HL-60/S4 treated with phorbol 12-myristate 13-acetate at 8.2 ng/mL for 4 days and 3 days (cell line): Measurements from ENCODE around the gene IMP4.

Source experiments
- in situ Hi-C: fragments of 300-500 bp; cut with MboI; formaldehyde crosslinking; loops from 2 replicates; pipeline ENCODE4 v1.15.0; 2022; ENCODE audit warnings: low sequenced_read_pairs

Gene IMP4

DNA sequence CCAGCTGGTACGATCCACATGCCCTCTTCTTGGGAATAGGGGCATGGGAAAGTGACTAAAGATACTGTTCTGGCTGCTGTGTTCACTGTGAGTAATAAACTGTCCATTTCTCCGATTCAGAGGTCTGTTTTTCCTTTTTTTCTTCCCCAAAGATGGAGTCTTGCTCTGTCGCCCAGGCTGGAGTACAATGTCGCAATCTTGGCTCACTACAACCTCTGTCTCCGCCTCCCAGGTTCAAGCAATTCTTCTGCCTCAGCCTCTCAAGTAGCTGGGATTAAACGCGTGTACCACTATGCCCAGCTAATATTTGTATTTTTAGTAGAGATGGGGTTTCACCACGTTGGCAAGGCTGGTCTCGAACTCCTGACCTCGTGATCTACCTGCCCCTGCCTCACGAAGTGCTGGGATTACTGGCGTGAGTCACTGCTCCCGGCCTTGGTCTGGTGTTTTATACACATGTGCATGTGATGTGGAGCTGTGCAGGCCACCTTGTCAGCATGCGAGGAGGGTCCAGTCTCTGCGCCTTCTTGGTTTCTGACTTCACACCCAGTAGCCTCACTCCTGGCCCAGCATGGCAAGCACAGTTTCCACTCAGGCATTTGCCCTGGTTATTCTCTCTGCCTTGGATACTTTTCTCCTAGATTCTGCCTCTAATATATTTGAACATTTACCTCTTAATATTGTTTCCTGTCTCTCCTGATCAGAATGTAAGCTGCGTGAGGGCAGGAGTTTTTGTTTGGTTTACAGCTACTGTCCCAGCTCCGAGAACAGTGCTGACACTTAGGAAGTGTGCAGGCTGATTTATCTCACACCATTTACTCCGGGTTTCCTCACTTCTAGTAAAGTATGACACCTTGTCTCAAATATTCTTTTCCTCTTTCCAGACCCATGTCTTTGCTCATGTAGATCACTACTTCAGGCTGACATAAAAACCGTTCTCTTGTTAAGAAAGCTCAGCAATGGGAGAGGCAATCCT, 32.9 kb downstream of the IMP4 start:
- in situ Hi-C loops, result no loop called here

DNA sequence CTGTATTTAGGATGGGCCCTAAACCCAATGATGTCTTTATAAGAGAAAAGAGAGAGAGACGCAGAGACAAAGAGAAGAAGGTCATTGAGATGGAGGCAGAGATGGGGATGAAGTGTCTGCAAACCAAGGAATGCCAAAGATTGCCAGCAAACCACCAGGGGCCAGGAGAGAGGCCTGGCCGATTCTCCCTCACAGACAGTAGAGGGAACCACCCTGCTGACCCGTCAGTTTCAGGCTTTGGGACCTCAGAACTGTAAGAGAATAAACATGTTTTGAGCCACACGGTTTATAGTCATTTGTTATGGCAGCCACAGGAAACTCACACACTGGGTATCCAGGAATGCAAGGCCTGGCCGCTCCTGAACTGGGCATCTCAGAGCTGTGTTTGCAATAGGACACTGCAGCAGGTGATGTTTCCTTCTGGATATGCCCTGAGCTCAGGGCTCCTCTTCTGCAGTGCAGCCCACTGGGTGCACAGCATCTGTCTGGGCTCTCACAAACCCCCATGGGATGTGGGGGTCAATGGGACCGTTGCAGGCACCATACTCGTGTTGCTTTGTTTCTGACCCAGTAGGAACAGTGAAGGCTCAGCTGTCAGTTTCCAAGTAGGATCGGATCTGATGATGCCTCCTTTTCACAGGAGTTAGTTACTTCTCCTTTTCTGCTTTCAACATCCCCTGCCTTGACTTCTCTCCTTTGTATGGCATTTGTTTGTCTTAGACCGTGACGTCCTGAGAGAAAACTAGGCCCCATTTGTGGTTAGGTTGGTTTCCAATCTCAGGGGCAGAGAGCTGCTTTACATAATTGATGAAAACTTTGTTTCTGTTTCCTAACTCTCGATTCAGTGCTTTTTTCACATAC, 34.0 kb downstream of the IMP4 start:
- in situ Hi-C loops, result no loop called here

DNA sequence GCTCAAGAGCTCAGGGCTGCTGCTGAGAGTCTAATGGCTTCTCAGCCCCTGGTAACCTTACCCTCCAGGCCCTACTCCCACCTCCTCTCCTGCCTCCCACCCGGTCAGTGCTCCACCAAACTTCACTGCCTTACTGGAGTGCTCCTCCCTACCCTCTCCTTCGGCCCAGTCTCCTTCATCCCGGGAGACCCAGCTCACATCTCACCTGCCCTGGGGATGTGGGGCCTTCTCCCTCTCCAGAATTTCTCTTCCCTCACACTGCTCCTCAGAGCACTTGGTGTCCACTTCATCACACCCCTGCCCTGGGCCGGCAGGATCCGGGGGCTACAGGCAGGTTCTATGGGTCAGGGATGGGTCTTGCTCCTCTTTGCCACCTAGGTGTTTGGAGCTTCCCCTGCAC, 34.8 kb downstream of the IMP4 start:
- in situ Hi-C loops, result no loop called here

DNA sequence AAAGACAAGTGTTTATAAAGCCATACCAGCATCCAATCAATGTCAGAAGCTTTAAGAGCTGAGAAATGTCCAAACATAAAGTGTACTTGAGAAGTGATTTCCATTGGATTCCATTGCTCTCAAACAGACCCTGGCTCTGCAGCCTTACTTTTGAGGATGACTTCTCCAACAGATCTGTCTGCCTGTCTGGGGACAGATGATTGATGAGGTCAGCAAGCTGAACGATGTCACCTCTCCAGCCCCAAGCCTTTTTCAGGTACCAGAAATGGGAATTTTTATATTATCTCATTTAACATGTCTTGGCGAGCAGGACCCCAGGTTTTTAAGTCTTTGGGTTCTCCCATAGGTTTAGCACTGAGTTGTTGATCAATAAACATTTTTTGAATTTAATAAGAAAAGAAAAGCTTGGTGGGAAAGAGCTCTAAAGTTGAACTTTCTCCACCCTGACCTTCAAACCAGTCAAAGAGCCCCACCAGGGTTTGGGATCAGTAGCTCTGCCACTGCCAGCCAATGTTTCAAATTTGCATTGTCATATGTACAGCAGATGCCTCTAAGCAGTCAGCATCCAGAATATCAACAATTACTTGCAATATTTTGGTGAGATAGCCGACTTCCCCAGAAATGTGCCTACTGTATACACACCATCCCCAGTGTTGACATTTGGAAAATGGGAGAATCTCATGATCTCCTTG, 35.7 kb downstream of the IMP4 start:
- in situ Hi-C loops, result no loop called here

DNA sequence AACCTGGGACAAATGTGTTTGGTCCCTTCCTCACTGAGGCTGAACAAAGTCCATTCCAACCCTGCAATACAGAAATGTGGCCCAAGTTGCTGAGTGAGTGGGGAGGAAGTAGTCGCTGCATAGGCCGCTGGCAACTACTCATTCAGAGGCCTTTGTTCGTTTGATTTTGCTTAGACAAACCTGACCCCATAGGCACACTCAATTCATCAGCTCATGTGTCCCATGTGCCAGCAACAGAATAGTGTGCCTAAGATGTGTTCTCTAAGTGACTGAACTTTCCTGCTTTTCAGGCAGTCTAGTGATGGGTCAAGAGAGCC, 36.2 kb downstream of the IMP4 start:
- in situ Hi-C loops, result no loop called here

DNA sequence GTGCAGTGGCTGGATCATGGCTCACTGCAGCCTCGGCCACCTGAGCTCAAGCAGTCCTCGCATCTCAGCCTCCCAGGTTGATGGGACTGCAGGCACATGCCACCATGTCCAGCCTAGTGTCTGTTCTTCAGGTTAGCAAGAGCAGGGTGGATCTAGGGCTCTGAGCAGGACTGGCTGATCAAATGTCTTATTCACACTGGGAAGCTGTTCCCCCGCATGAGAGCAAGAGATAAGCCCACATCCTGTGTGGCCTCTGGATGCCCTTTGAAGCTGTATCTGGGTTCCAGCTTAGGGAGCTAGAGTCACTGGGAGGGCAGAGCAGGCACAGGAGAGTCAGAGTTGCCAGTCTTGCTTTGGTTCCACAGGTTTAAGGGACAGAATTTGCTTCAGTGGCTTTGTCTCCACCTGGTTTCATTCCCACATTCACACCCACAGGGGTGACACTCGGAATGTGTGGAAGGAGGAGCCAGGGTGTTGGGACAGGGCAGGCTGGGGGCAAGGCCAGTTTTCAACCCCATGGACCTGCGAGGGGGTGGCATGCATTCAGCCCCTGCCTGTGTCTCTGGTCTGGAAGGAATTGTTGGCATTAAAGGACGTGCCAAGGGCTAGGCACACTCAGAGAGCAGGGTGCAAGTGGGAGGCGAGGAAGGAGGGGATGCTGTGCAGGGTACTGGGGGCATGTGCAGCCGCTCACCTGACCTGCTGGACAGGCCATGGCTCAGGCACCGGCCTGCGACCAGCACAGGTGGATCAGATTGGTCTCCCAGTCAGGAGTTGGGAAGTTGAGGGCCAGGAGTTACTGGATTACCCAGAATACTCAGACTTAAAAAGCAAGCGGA, 37.6 kb downstream of the IMP4 start:
- in situ Hi-C loops, result no loop called here

DNA sequence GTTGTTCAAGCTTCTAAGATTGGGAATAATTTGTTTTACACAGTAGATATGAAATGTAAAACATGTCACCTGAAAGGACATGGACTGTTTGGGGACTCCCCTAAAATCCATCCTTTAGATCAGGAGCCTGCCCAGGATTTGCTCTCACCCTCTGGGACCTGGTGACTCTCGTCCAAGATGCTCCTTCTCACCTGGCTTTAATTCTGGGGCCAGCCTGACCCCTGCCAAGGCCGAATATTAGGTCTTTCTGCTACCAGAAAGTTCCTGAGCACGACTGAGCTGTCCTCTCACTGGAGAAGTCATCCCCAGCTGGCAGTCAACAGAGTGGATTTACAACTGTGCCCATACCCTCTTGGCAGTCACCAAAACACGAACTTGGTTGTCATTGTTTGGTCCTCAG, 38.4 kb downstream of the IMP4 start:
- in situ Hi-C loops, result no loop called here

DNA sequence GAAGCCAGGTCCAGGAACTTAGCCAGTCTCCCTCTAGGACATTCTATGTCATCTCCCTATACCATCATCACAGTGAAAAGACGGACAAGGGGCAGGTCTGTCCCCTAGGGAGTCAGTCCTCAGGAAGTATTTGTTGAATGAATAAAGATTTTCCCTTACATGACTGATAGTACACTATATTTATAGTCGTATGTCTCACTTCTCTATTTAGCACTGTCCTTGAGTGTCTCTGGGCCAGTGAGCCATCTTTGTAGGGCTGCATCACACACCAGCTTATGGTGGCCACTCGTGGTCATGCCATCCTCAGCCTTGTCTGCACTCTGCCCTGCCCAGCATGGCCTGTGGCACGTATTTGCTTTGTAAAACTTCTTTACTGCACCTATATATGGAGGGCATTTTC, 38.9 kb downstream of the IMP4 start:
- in situ Hi-C loops, result no loop called here

DNA sequence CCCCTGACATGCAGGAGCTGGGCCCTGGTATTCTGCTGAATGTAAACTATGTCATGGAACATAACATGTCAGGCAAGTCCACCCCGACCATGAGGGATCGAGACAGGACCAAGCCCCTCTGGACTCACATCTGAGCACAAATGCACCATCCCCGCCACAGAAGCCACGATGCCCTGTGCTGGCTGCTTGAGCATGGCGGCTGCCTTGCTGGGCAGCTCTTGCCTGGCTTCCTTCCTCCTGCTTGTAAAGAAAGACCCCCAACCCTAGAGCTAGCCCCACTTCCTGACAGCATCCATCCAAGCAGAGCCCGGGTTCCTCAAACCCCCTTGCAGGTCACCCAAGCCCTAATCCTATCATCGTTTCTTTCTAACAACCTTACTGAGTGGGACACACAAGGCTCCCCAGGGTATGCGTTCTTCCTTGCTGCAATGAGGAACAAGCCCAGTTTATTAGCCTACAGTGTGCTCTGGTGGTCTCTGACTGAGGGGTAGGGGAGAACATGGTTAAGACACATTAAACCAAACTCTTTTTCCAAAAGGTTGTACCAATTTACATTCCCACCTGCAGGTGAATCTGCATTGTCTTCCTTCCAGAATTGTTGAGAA, 39.7 kb downstream of the IMP4 start:
- in situ Hi-C loops, result no loop called here

DNA sequence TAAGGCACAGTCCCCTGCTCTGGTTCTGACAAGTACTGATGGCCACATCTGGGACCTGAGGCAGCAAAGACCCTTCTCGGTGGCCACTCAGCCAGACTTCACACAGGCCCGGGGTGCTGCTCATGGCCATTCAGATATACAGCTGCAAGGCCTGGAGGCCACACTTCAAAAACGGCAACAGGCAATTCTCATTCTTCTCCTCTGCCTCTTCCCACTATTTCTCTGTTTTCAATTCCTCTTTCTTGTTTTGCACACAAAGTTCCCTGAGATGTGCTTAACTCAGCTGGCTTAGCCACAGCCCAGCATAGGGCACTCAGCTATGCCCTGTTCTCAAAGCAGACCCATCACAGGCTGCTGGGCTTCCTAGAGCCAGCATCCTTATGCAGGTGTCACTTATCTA, 43.0 kb downstream of the IMP4 start:
- in situ Hi-C loops, result no loop called here

DNA sequence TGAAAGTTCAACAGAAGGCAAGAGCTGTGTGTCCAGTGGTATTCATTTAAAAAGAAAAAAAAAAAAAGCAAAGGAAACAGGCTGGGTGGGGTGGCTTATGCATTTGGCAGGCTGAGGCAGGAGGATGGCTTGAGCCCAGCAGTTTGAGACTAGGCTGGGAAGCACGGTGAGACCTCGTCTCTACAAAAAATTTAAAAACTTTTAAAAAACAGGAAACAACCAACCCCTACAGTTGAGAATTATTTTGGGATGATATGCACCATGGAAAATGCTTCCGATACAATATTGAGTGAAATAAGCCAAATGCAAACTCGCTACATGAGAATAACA, 44.3 kb downstream of the IMP4 start:
- in situ Hi-C loops, result no loop called here

DNA sequence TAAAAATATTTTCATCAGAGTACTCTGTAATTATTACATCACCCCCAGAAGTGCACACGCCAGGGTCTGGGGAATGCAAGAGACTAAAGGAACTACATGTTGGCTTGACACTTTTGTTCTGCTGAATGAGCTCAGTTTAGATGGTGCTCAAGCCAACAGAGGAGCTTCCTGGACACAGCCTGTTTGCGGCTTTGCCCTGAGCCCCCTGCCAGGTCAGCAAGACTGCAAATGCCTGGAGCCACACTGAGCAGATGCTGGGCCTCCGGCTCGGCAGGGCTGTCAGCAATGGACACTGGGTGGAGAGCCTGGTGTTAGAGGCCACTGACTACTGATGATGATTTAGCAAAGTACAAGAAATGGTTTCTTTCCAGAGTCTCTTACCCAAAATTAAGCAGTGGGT, 45.1 kb downstream of the IMP4 start:
- in situ Hi-C loops, result no loop called here

DNA sequence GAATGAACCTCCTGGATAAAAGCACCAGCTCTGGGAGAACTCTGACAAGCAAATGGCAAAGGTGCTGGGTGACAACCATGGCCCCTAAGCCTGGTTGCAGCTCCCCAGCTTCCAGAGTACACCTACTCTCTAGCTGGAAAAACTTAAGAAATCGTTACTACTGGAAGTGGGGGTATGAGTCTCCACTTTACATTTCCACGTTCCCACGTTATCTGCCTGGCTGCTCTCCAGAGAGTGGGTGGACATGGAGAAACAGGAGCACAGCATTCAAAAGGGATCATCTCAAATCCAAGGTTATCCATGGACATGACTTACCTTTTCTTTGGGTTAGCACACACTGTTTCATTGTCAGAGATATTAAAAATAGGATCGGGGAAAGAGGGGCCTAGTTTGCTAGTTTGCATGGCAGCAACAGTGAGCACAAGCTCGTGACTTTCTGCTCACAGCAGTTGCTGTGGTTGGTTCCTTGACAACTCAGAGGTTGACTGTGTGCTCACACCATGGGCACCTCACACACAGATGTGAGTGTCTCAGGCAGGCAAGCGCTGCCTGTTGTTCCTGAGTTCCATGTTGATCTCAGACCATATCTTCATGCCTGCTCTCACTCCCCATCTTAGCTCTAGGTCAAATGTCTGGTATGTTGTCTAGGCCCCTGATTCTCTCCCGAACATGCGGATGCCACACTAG, 45.7 kb downstream of the IMP4 start:
- in situ Hi-C loops, result no loop called here

DNA sequence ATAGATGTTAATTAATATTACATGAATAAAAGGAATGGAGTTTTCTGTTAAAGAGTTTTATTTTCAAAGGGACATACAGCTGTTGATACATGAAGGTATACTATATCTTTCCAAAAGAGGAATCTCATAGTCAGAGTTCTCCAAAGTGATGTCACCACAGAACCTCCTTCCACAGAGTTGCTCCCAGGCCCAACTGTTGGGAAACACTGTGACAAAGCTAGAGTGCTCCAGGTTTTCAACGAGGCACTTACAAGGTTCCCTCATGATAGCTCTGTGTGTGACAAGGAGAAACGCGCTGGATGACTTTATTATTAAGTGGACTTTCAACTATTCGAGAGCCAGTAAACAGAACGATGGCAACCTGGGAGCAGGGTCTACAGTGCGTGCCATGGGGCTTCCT, 46.7 kb downstream of the IMP4 start:
- in situ Hi-C loops, result no loop called here

DNA sequence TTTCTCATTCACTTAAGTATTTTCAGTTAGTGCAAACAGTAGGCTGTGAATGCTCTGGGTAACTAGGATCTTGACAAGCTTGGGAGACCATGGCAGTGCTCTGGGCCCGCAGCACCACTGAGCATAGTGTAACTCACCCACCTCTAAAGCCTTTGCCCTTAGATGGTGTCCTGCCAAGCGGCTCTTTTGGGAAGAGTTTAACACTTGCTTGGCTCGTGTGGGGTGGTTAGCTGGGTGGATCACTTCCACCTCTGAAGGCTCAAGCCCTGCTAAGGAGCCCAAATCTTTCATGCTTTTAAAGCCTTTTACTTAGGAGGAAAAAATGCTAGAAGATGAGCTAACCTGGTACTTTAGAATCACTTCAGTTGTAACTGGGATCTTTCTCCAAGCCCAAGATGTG, 47.1 kb downstream of the IMP4 start:
- in situ Hi-C loops, result no loop called here

DNA sequence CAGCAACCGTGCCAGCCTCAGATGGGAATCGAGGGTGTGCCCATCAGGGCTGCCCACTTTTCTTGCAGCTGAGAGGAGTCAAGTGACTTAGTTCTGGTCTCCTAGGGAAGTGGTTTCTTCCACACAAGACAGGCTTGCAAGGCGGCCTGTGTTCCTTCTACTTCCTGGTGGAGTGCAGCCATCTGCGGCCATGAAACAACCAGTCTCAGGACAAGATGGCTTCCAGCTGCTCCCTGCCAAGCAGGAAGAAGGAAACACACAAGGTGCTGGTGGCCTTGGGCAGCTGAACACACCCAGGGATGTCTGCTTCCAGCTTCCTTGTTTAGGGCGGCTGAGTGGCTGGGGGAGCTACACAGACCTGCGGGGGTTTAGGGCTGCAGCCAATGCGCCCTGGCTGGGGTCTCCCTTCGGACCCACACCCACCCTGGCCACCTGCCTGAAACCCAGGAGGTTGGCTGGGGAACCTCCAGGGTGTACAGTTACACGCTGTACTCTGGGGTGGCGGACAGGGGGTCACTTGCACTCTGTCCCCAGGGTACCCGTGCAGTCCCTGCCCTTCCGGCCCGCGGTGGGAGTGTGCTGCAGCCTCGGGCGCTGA, 47.9 kb downstream of the IMP4 start:
- in situ Hi-C loops, result no loop called here

DNA sequence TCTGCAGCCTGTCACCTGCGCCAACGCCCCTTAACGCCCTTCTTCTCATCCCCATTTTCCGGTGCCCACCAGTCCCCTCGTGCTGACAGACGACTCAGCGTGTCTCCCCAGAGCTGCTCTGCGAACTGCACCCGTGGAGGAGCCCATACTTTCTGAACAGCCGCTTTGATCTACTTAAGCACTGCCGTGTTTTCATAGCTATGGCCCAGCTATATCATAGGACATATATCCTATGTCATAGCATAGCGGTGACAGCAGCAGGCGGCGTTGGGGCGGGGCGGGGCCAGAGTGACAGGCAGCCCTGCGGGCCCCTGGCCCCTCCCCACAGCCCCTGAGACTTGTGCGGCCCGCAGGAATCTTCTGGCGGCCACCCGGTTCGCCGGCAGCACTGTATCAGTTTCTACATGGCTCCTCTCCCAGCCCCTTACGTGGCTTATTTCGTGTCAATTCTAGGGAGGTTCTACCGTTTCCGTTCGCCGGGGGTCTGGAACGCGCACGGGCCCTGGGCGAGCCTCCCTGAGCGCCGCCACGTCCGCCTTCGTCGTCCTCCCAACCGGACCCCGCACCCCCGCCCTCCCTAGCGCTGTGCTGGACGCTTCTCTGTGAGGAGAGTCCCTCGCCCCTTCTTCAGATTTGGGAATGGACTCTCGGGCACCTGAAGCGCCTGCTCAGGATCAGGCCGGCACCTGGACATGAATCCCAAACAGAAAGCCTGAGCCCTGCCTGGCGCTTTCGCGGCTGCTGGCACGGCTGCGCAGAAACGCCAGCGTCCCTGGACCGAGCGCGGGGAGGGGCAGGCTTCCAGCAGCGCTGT, 48.6 kb downstream of the IMP4 start:
- in situ Hi-C loops, result no loop called here

DNA sequence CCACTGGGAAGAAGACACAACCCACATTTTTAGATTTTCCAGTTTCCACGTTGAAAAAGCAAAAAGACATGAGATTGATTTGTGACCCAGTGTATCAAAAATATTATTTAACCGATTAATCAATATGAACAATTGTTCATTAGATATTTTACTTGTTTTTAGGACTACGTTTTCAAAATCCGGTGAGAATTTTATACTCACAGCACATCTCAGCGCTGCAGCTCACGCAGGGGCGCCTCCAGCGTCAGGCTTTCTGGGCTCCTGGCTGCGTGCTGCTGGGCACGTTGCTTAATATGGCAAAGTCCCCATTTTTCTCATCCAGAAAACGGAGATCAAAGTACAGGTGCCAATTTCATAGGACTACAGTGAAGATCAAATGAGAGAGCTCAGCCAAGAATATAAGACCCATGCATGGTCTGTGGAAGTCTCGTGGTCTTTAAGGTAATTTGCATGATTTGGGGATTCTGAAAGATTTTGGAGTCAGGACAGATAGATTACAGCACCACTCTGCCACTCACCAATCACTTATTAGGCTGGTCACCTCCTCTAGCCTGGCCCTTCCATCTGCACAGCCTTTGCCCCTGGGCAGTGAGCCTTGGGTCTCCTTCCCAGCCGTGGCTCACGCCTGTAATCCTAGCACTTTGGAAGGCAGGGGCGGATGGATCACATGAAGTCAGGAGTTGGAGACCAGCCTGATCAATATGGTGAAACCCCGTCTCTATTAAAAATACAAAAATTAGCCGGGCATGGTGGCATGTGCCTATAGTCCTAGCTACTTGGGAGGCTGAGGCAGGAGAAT, 49.4 kb downstream of the IMP4 start:
- in situ Hi-C loops, result no loop called here
